ENCODE data around the gene IL13RA1.
"Not testable (repeated sequence)": the region's sequence is repeated elsewhere in the genome, so short reads cannot be mapped to it uniquely, and the experiment has no call there.

IL13RA1 gene

DNA sequence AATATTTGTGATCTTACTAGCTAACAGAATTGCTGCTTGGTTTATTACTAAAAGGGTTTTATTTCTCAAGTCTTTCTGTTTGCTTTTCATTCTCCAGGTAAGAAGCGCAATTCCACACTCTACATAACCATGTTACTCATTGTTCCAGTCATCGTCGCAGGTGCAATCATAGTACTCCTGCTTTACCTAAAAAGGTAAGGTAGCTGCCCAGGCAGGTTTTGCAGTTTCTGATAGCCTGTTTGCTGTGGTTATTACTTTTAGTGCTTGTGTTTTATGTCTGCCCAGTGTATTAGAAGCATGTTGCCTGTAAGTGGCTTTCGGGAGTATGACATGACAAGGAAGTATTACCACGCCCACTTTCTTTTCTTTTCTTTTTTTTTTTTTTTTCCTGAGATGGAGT lies 46.4 kb downstream of the IL13RA1 start:
- DNase-seq = no peak

- no peak for DNase-seq
Measured at GRCh38 chrX:118779581-118779980, 52.2 kb downstream of the IL13RA1 start.

- DNase-seq = no peak
Measured at GRCh38 chrX:118780509-118780908, 53.1 kb downstream of the IL13RA1 start.

- no peak for DNase-seq
Measured at GRCh38 chrX:118780911-118781310, 53.5 kb downstream of the IL13RA1 start.

DNA sequence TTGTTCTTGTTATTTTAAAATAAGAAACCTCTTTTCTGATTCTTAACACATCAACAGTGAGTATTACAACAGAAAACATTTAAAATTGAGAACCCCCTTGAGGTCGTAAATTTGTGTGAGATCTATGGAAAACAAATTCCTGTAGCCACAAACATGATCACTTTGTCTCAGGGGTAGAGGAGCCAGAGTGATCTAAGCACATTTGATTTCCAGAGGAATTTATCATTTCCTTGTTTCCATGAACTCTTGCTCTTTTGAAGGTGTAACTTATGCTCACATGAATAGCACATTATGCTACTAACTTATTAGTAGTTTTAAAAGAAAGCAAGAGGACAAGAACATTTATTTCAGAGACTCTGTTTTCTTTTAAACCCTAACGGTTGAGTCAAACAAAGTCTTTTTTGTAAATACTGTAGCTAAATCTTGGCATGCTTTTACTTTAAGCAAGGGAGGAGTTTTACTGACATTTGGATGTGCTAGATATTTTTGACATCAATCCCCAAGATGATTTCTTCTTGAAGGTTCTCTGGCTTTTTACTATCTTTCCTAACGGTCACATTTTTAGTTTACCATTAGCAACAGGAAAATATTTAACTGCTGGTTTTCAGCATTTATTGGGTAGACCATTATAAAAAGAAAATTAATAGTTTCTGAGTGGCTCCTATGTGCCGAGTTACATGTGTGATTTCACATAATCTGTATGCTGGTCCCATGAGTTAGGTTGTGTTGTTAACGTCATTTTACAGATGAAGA lies 68.3 kb downstream of the IL13RA1 start:
- DNase-seq = no peak

DNA sequence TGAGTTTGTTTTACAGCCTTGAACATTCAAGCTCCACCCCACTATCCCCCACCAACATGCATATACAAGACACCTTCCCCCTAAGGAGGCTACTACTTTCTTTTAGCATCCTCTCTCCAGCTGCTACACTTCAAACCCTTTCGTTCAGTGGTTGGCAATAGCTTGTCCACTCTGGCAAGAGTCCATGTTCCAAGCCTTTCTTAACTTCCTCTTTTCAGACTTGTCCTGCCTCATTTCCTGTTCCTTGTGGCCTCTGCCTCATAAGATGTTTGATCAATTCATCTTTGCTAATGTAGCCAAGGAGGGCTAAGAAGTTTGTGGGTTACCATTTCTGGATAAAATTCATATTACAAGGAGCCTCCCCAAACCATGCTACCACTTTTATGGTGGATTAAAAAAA lies 75.5 kb downstream of the IL13RA1 start:
- DNase-seq = peak in 2 of 51 donors; percentile 2 to 9

DNA sequence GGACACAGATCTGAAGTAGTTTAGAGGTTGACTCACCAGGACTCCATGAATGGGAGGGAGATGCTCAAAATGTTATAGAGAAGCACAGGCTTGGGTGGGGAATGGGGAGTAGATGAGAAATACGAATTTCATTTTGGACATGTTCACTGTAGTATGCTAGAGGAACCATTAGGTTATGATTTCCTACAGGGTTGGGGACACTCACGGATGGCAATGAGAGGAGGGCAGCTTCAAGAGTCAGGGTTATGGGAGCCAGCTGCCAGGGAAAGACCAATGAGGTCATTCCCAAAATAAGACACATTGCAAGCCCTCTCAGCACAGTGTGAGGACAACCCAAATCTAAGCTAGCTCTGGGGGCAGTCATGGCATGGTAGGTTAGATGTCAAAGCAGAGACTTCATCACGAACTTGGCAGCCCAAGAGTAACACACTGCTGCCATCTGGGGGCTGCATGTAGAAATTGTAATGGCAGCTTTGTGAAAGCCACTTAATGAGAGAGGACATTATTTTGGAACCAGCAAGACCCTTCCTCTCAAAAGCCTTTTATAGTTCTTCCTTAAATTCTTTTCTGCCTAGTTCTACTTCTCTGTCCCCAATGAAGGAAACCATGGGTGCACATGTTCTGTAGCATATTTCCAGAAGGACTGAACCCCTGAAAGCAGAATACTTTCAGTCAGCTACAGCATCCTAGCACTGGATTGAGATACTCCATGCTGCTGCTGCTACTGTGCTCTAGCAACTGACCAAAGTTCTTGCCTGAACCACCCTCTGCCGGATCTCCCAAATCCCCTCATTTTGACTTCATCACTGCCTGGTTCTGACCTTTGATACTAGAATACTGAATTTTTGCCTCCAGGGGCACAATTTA lies 80.0 kb downstream of the IL13RA1 start:
- DNase-seq = peak in 28 of 51 donors; percentile 0 to 52 (median 10)

- DNase-seq = not testable (repeated sequence)
Measured at GRCh38 chrX:118817257-118817656, 89.9 kb downstream of the IL13RA1 start.

DNA sequence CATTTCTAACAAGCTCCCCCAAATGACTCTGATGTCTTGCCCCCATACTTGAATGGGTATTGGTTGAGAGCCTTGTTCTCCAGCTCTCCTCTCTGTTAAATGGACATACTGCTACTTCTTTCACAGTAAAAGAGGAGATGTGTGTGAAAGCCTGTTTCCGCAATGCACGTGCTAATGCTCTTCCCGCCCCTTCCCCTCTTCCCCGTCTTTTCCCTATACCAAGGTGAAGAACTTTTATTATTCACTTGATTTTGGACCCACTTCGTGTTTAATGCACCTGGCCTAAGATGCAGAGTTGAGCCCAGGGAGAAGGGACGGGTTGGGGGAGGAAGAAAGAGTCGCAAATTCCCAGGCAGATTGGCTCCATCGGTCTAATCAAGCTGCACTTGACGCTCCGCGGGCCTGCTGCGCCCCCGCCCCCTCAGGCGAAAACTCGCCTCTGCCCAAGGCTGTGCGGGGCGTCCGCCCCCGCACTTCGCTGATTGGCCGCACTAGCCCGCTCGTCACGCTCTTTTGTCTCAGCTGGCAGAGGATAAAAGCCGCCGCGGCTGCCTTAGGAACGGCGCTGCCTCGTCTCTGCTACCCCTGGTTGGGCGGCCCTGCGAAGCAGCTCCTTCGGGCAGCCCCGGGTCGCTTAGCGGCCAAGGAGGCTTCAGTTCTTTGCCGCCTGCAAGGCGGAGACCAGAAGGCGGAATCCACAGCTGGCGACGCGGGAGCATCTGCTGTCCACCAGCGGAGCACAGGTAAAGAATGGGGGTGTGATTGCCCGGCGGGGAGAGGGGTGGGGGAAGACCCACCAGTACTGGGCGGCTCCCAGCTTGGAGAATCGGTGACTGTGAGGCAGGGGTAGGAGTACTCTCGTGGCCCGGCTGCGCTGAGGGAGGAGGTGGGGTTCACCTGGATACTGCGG lies 96.1 kb downstream of the IL13RA1 start, which contains the start of gene ZCCHC12:
Gene ZCCHC12 (plus strand): TSS at position 562 of the 910 bp plus-strand sequence. CDS start 1,421 bp downstream, outside the sequence.
- DNase-seq = peak in 44 of 51 donors; percentile 0 to 75 (median 42)

- peak in 2 of 51 donors; percentile 6 to 9 for DNase-seq
Measured at GRCh38 chrX:118824173-118824730, 96.8 kb downstream of the IL13RA1 start.

DNA sequence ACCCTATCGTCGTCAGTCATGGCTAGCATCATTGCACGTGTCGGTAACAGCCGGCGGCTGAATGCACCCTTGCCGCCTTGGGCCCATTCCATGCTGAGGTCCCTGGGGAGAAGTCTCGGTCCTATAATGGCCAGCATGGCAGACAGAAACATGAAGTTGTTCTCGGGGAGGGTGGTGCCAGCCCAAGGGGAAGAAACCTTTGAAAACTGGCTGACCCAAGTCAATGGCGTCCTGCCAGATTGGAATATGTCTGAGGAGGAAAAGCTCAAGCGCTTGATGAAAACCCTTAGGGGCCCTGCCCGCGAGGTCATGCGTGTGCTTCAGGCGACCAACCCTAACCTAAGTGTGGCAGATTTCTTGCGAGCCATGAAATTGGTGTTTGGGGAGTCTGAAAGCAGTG lies 97.8 kb downstream of the IL13RA1 start:
- DNase-seq = peak in 1 of 51 donors; percentile 9

DNA sequence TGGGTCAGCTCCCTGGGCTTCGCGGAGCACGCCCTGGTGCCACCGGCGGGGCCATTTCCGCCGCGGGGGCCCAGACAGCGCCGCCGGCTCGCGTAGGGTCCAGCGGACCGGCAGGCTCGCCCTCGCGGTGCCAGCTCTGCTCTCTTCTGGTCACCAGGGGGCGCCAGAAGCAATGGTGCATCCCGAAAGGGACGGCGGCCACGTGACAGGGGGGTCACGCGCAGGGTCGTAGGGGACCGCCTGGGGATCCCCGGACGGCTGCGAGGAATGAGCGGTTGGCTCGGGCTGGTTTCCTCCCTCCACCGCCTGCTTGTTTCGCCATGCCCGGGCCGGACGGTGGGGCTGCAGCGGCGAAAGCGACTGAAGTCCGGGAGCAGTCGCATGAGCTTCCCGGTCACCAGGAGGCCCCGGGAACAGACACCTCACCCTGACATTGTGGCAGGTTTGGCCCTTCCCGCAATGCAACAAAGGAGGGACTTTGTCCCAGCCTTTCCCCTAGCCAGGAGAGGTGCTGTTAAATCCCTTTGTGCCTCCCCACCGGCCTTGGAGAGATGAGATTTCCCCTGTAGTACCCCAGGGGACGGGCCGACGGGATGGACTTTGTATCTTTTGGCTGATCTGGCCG lies 112.0 kb downstream of the IL13RA1 start:
- DNase-seq = peak; percentile 11 to 89 (median 73)
